Measurements from ENCODE around the gene HAGH.

The HAGH gene

GRCh38 chr16:1870365-1871082 lies 43.9 kb upstream of the HAGH start:
- ChIA-PET POLR2A (interaction anchor here (0.7 to 1.0 kb wide), 2 partner anchors 285 to 546 kb away, joined by 3 to 5 read pairs; partner anchors contain the start of gene TRAF7), CTCF (interaction anchor here (0.6 to 3.3 kb wide), 2 partner anchors 53 to 558 kb away, joined by 3 to 11 read pairs; no protein-coding TSS in a partner anchor)
- no peak overlapping the region for H3K27ac ChIP-seq (ENCODE audit: extremely low read depth, low read depth, low read length)
- TF ChIP-seq ZNF776 (tag by site-specific recombination; IDR thresholded peaks at IDR 0.05; ENCODE audit: borderline replicate concordance): no peak
- TF ChIP-seq ZNF175 (tag by site-specific recombination; IDR thresholded peaks at IDR 0.05): no peak
- 0 out of 2 replicates have a peak, but pooled peaks have one; percentile 25 for TF ChIP-seq ZNF639 (tag by site-specific recombination; IDR thresholded peaks at IDR 0.05)
- TF ChIP-seq HOXD13 (CRISPR knock-in tag; IDR thresholded peaks at IDR 0.05; ENCODE audit: borderline replicate concordance): no peak
- no peak for TF ChIP-seq ZNF23 (tag by site-specific recombination; IDR thresholded peaks at IDR 0.05; ENCODE audit: borderline replicate concordance)
- no peak for TF ChIP-seq BCL11B (tag by site-specific recombination; IDR thresholded peaks at IDR 0.05; ENCODE audit: low read depth)
- TF ChIP-seq ZNF610 (tag by site-specific recombination; IDR thresholded peaks at IDR 0.05; ENCODE audit: borderline replicate concordance): no peak
- no peak for TF ChIP-seq ZFP41 (tag by site-specific recombination; IDR thresholded peaks at IDR 0.05; ENCODE audit: borderline replicate concordance)
- TF ChIP-seq ZEB2 (tag by site-specific recombination; IDR thresholded peaks at IDR 0.05): no peak
- TF ChIP-seq GLIS2 (tag by site-specific recombination; IDR thresholded peaks at IDR 0.05): no peak
- no peak for TF ChIP-seq PRDM2 (tag by site-specific recombination; IDR thresholded peaks at IDR 0.05; ENCODE audit: borderline replicate concordance)
- no peak for TF ChIP-seq ZNF692 (tag by site-specific recombination; IDR thresholded peaks at IDR 0.05)
- peak; percentile 48; the same call in 1 of the 2 replicates for TF ChIP-seq ZNF184 (tag by site-specific recombination; IDR thresholded peaks at IDR 0.05)
- peak; percentile 31 for TF ChIP-seq ZBTB17 (tag by site-specific recombination; IDR thresholded peaks at IDR 0.05)
- TF ChIP-seq ZFHX2 (tag by site-specific recombination; conservative IDR thresholded peaks at IDR 0.05): 0 out of 2 replicates have a peak, but pooled peaks have one; percentile 3
- no peak for TF ChIP-seq ZNF561 (tag by site-specific recombination; IDR thresholded peaks at IDR 0.05; ENCODE audit: borderline replicate concordance)
- no peak for TF ChIP-seq MEIS1 (CRISPR knock-in tag; IDR thresholded peaks at IDR 0.05; ENCODE audit: borderline replicate concordance)
- no peak for TF ChIP-seq REST (tag by site-specific recombination; IDR thresholded peaks at IDR 0.05)
- TF ChIP-seq ZNF707 (tag by site-specific recombination; IDR thresholded peaks at IDR 0.05): no peak
- 0 out of 2 replicates have a peak, but pooled peaks have one; percentile 22 for TF ChIP-seq SP7 (tag by site-specific recombination; IDR thresholded peaks at IDR 0.05)
- TF ChIP-seq ZFP37 (tag by site-specific recombination; IDR thresholded peaks at IDR 0.05): no peak
- no peak for TF ChIP-seq PRDM6 (tag by site-specific recombination; IDR thresholded peaks at IDR 0.05)
- TF ChIP-seq ZNF629 (tag by site-specific recombination; IDR thresholded peaks at IDR 0.05): peak; percentile 50
- TF ChIP-seq ZNF501 (tag by site-specific recombination; IDR thresholded peaks at IDR 0.05): no peak

More at GRCh38 chr16:1870365-1871082, 43.9 kb upstream of the HAGH start:
- Histone ChIP-seq H3K9me3 (ENCODE audit: control insufficient read depth, insufficient read depth, low read depth, low read length) (no peaks in the 10 kb centered on the region), H3K4me1 (ENCODE audit: control insufficient read depth, insufficient read depth, low read length) (no peaks in the 10 kb centered on the region), H3K4me3 (ENCODE audit: low read depth, low read length) (no peak overlapping the region), H3K36me3 (ENCODE audit: control insufficient read depth in 2 of 2, insufficient read depth in 1 of 2, low read length in 2 of 2) (no peaks in the 10 kb centered on the region)

Data from HEK293 (cell line).